ENCODE measurements around the gene RAMAC.

Gene RAMAC

DNA sequence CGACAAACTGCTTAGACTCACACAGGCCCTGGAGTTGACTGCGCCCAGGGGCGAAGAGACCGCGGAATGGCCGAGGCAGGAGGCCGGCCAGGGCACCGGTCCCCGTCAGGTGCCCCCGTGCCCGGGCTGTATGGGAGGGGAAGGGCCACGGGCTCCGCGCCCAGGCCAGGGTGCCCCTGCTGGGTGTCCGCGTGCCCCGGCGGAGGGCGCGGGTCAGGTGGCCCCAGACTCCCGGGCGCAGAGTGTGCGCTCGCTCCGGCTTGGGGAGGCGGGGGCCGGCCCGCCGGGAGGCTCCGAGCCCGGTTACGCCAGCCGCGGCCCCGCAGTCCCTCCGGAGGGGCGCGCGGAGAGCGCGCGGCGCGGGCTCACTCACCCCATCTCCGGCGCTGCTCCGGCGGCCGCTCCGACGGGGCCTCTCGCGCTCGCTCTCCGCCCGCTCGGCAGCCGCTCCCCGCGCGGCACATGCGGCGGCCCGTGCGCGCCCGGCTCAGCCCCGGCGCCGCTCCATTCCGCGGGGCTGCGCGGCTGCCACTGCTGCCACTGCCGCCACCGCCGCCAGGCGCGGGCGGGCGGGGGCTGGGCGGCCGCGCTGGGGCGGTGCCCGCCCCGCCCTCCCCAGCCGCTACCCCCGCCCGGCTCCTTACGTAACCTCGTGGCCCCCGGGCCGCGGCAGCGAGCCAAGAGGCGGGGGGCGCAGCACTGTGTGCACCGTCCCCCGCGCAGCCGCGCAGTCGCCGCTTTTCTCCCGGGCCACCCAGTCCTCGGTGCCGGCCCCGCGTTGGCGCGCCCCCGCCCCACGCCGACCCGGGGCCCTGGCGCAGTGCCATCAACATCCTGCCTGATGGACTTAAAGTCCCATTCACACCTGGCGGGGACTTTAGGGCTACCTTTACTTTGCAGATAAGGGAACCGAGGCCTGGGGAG is 33.6 kb upstream of the RAMAC start, which contains the start of gene HOMER2:
HOMER2 (minus strand) TSS at position 563 of the 924 bp plus-strand sequence; CDS start at position 378, 185 bp downstream.
- Histone ChIP-seq H3K4me1 (ENCODE audit: low read depth, poor library complexity, severe bottlenecking) (peaks cover 29% of the 10 kb centered on the region), H3K79me2 (ENCODE audit: insufficient read depth, low read depth) (no peaks in the 10 kb centered on the region), H3K4me2 (peak within 1 kb of the TSS; percentile 85), H4K20me1 (ENCODE audit: insufficient read depth) (no peaks in the 10 kb centered on the region), H3K4me3 (IDR thresholded peaks at IDR 0.05; ENCODE audit: insufficient read depth, low read depth, low read length) (no peak within 1 kb of the TSS), H3K27me3 (ENCODE audit: insufficient read depth, low read depth) (peaks cover 7% of the 10 kb centered on the region), H3K9ac (no peak within 1 kb of the TSS), H3K27ac (no peak within 1 kb of the TSS), H3K36me3 (ENCODE audit: insufficient read depth) (no peaks in the 10 kb centered on the region), H2AFZ (ENCODE audit: low read depth) (peak within 1 kb of the TSS; percentile 82; the same call in 1 of the 2 replicates)
- TF ChIP-seq CTCF (conservative IDR thresholded peaks at IDR 0.05; ENCODE audit: low read depth, low read length): no peak

GRCh38 chr15:82958638-82959037 is 27.4 kb upstream of the RAMAC start:
- H3K9ac ChIP-seq: no peak overlapping the region
- no peak overlapping the region for H3K4me2 ChIP-seq
- no peak overlapping the region for H3K4me3 ChIP-seq (IDR thresholded peaks at IDR 0.05; ENCODE audit: insufficient read depth, low read depth, low read length)
- H3K79me2 ChIP-seq (ENCODE audit: insufficient read depth, low read depth): no peaks in the 10 kb centered on the region
- TF ChIP-seq CTCF (conservative IDR thresholded peaks at IDR 0.05; ENCODE audit: low read depth, low read length): no peak
- no peaks in the 10 kb centered on the region for H3K27me3 ChIP-seq (ENCODE audit: insufficient read depth, low read depth)
- no peak overlapping the region for H3K27ac ChIP-seq
- H4K20me1 ChIP-seq (ENCODE audit: insufficient read depth): no peaks in the 10 kb centered on the region
- H2AFZ ChIP-seq (ENCODE audit: low read depth): no peak overlapping the region
- H3K36me3 ChIP-seq (ENCODE audit: insufficient read depth): no peaks in the 10 kb centered on the region
- no peaks in the 10 kb centered on the region for H3K4me1 ChIP-seq (ENCODE audit: low read depth, poor library complexity, severe bottlenecking)

DNA sequence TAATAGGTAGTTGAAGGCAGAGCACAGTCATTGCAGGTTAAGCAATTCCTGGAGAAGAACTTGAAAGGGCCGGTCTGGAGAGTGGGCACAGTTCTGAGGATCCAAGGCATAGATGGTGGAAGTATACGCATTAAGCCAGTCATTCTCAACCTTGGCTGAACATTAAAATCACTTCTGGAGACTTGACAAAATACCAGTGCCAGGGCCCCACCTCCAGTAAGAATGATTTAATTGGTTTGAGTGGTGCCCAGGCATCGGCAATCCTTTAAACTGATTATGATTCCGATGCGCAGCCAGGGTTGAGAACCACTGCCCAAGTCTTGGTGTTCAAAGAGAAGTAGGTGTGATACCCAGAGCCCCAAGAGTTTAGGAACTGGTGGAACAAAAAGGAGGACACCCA is 26.6 kb upstream of the RAMAC start:
- no peak overlapping the region for H2AFZ ChIP-seq (ENCODE audit: low read depth)
- H3K9ac ChIP-seq: no peak overlapping the region
- no peaks in the 10 kb centered on the region for H3K4me1 ChIP-seq (ENCODE audit: low read depth, poor library complexity, severe bottlenecking)
- no peaks in the 10 kb centered on the region for H3K36me3 ChIP-seq (ENCODE audit: insufficient read depth)
- H3K79me2 ChIP-seq (ENCODE audit: insufficient read depth, low read depth): no peaks in the 10 kb centered on the region
- H3K4me2 ChIP-seq: no peak overlapping the region
- H3K27ac ChIP-seq: no peak overlapping the region
- no peak for TF ChIP-seq CTCF (conservative IDR thresholded peaks at IDR 0.05; ENCODE audit: low read depth, low read length)
- no peaks in the 10 kb centered on the region for H4K20me1 ChIP-seq (ENCODE audit: insufficient read depth)
- no peak overlapping the region for H3K4me3 ChIP-seq (IDR thresholded peaks at IDR 0.05; ENCODE audit: insufficient read depth, low read depth, low read length)
- H3K27me3 ChIP-seq (ENCODE audit: insufficient read depth, low read depth): no peaks in the 10 kb centered on the region

DNA sequence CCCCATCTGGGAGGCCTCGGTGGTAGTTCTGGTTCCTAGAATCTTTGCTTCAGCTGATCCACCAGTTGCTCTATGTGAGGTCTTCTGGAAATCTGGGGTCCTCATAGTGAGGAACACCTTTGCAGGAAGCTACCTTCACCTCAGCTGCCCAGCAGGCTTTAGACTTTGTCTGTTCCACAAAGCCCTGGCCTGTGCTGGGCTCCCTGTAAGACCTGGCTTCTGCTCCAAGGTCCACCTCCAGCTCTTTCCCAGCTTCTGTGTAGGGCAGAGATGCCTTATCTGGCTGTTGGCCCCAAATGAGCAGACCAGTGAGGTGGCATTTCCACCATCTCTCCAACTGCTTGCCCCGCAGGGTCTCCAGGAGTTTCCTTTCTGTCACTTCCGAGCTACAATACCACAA is 25.2 kb upstream of the RAMAC start:
- H3K79me2 ChIP-seq (ENCODE audit: insufficient read depth, low read depth): no peaks in the 10 kb centered on the region
- no peak overlapping the region for H3K4me3 ChIP-seq (IDR thresholded peaks at IDR 0.05; ENCODE audit: insufficient read depth, low read depth, low read length)
- no peak overlapping the region for H3K4me2 ChIP-seq
- no peaks in the 10 kb centered on the region for H3K36me3 ChIP-seq (ENCODE audit: insufficient read depth)
- peaks cover 2% of the 10 kb centered on the region for H3K4me1 ChIP-seq (ENCODE audit: low read depth, poor library complexity, severe bottlenecking)
- TF ChIP-seq CTCF (conservative IDR thresholded peaks at IDR 0.05; ENCODE audit: low read depth, low read length): no peak
- H3K27me3 ChIP-seq (ENCODE audit: insufficient read depth, low read depth): no peaks in the 10 kb centered on the region
- no peaks in the 10 kb centered on the region for H4K20me1 ChIP-seq (ENCODE audit: insufficient read depth)
- no peak overlapping the region for H3K27ac ChIP-seq
- H3K9ac ChIP-seq: no peak overlapping the region
- H2AFZ ChIP-seq (ENCODE audit: low read depth): no peak overlapping the region
